ENCODE data around the gene CIAPIN1.

The CIAPIN1 gene

GRCh38 chr16:57447186-57447962 is at the start of gene CIAPIN1, which contains the start of gene COQ9:
Gene CIAPIN1, minus strand, starts transcription at chr16:57447385. Its CDS starts 6,457 bp downstream, at chr16:57440928.
Gene COQ9, plus strand, starts transcription at chr16:57447479. Its CDS starts 27 bp downstream, at chr16:57447506.
- peak; percentile 93 for DNase-seq (ENCODE audit: low spot score)

- DNase-seq (ENCODE audit: low spot score), result no peak
These were observed 46.6 kb upstream of the CIAPIN1 start for GRCh38 chr16:57493767-57494166.

- DNase-seq (ENCODE audit: low spot score), result no peak
These were observed 42.0 kb upstream of the CIAPIN1 start for GRCh38 chr16:57489229-57489628.

GRCh38 chr16:57486858-57487834 is 40.0 kb upstream of the CIAPIN1 start:
- no peak for DNase-seq (ENCODE audit: low spot score)

- DNase-seq (ENCODE audit: low spot score), result peak; percentile 77
These were observed 39.0 kb upstream of the CIAPIN1 start, which contains the start of gene DOK4 for GRCh38 chr16:57485916-57486857. Gene DOK4, minus strand, starts transcription at chr16:57486493. Its CDS starts 6,986 bp downstream, at chr16:57479507.

GRCh38 chr16:57485091-57485915 is 38.1 kb upstream of the CIAPIN1 start:
- no peak for DNase-seq (ENCODE audit: low spot score)

GRCh38 chr16:57484515-57485005 is 37.4 kb upstream of the CIAPIN1 start:
- no peak for DNase-seq (ENCODE audit: low spot score)

- no peak for DNase-seq (ENCODE audit: low spot score)
These were observed 36.7 kb upstream of the CIAPIN1 start for GRCh38 chr16:57483725-57484514.

GRCh38 chr16:57482845-57483545 is 35.8 kb upstream of the CIAPIN1 start:
- no peak for DNase-seq (ENCODE audit: low spot score)

- DNase-seq (ENCODE audit: low spot score), result no peak
These were observed 34.2 kb upstream of the CIAPIN1 start for GRCh38 chr16:57481421-57481820.

GRCh38 chr16:57480754-57481230 is 33.6 kb upstream of the CIAPIN1 start:
- DNase-seq (ENCODE audit: low spot score), result no peak

- no peak for DNase-seq (ENCODE audit: low spot score)
These were observed 33.0 kb upstream of the CIAPIN1 start for GRCh38 chr16:57479976-57480753.

GRCh38 chr16:57479205-57479975 is 32.2 kb upstream of the CIAPIN1 start:
- no peak for DNase-seq (ENCODE audit: low spot score)

- no peak for DNase-seq (ENCODE audit: low spot score)
These were observed 31.4 kb upstream of the CIAPIN1 start for GRCh38 chr16:57478396-57479204.

- DNase-seq (ENCODE audit: low spot score), result no peak
These were observed 30.5 kb upstream of the CIAPIN1 start for GRCh38 chr16:57477531-57478202.

Measured in CD4-positive, alpha-beta T cell treated with Interleukin-2 at 100 ng/mL for 4 hours (primary cell).